HepG2 (cell line): ENCODE measurements around the gene TGFA.

Experiments used
- ELF4 ChIP-seq: sonication (generic); formaldehyde crosslinking; IDR thresholded peaks from 2 replicates; pipeline ENCODE4 v1.5.0; 2020; ENCODE audit warnings: missing genetic modification reagents, mild to moderate bottlenecking, moderate library complexity, borderline replicate concordance
- ZBTB7A ChIP-seq: sonication (generic); formaldehyde crosslinking; IDR thresholded peaks from 2 replicates; pipeline ENCODE4 v1.8.0; 2022; ENCODE audit warnings: mild to moderate bottlenecking, missing genetic modification reagents
- TF ChIP-seq, protein P1 (sequence below): sonication (generic); formaldehyde crosslinking; IDR thresholded peaks from 2 replicates; pipeline ENCODE4 v1.4.0; 2020; ENCODE audit warnings: missing genetic modification reagents
- TF ChIP-seq, protein P2 (sequence below): sonication (generic); formaldehyde crosslinking; IDR thresholded peaks from 2 replicates; pipeline ENCODE4 v1.4.0; 2020; ENCODE audit warnings: missing genetic modification reagents

DNA sequence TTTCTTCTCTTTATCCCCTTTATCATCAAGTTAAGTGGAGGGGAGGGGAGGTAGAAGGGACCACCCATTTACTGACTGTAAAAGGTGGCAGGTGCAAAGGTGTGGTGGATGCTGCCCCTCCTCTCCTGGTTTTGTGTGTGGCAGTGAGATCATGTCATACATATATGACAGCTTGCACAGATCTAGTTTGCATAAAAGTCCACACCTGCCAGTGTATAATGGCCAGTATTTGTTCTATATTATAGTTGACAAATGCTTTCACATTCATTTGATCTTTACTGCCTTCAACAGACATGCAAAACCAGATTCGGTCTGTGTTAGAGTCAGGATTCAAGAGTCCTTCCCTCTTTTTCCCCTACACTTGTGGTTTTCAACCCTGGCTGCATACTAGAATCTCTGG, 55.1 kb downstream of the TGFA start:
- TF ChIP-seq ELF4 (no peak), ZBTB7A (CRISPR knock-in tag) (no peak)
- TF ChIP-seq, protein P1, sequence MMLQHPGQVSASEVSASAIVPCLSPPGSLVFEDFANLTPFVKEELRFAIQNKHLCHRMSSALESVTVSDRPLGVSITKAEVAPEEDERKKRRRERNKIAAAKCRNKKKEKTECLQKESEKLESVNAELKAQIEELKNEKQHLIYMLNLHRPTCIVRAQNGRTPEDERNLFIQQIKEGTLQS (CRISPR knock-in tag) = no peak
- TF ChIP-seq, protein P2, sequence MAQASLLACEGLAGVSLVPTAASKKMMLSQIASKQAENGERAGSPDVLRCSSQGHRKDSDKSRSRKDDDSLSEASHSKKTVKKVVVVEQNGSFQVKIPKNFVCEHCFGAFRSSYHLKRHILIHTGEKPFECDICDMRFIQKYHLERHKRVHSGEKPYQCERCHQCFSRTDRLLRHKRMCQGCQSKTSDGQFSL (CRISPR knock-in tag) = no peak
